IPS-18a (cell line): Measurements from ENCODE around the gene DTNBP1.
A peak's percentile ranks its signal among the peaks of the same experiment; 100 is the strongest.

Experiments
- H3K27ac ChIP-seq: one replicate; pipeline ENCODE4 v1.5.1; 2013; ENCODE audit warnings: low read length
- H3K27me3 ChIP-seq: one replicate; pipeline ENCODE4 v1.6.1; 2013; ENCODE audit warnings: mild to moderate bottlenecking, low read length; ENCODE audit not compliant: control insufficient read depth, insufficient read depth
- H3K36me3 ChIP-seq: one replicate; pipeline ENCODE4 v1.6.1; 2013; ENCODE audit warnings: low read depth, low read length; ENCODE audit not compliant: control insufficient read depth
- H3K4me1 ChIP-seq: one replicate; pipeline ENCODE4 v1.6.1; 2013; ENCODE audit warnings: low read depth, low read length; ENCODE audit not compliant: control insufficient read depth
- H3K4me3 ChIP-seq: one replicate; pipeline ENCODE4 v1.5.1; 2013; ENCODE audit warnings: low read length
- H3K9ac ChIP-seq: one replicate; pipeline ENCODE4 v1.6.1; 2013; ENCODE audit warnings: mild to moderate bottlenecking, low read length, moderate library complexity
- H3K9me3 ChIP-seq: one replicate; pipeline ENCODE4 v1.6.1; 2013; ENCODE audit warnings: low read depth, low read length; ENCODE audit not compliant: control insufficient read depth

The DTNBP1 gene

GRCh38 chr6:15662326-15663129 lies at the start of gene DTNBP1:
Gene DTNBP1, minus strand, starts transcription at chr6:15663028. Its CDS starts 159 bp downstream, at chr6:15662869.
- H3K9me3 ChIP-seq, result no peaks in the 10 kb centered on the region
- no peaks in the 10 kb centered on the region for H3K36me3 ChIP-seq
- peak within 1 kb of the TSS; percentile 58 for H3K4me3 ChIP-seq
- H3K27me3 ChIP-seq, result peaks cover 16% of the 10 kb centered on the region
- peak within 1 kb of the TSS; percentile 6 for H3K9ac ChIP-seq
- peaks cover 13% of the 10 kb centered on the region for H3K4me1 ChIP-seq
- H3K27ac ChIP-seq, result no peak within 1 kb of the TSS

DNA sequence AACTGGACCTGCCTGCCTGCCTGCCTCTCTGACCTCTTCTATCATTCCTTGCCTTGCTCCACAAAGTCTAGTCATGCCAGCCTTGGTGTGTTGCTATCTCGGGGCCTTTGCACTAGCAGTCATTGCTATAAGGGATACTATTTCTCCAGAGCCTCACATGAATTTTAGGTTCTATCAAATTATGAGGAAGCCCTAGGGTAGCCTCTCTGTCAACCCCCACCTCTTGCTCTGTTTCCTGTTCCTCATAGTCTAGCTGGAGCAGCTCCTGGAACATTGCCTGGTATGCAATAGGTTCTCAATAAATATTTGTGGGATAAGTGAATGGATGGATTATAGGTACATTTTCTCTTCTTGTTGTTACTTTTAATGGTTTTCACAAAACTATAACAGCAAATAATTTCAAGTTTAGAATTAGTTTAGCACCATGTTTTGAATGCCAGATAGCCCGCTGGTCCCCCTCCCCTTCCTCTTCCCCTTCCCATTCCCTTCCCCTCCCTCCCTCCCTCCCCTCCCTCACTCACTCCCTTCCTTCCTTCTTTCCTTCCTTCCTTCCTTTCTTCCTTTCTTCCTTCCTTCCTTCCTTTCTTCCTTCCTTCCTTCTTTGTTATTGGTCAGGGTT lies 46.9 kb upstream of the DTNBP1 start:
- Histone ChIP-seq H3K27me3 (no peaks in the 10 kb centered on the region), H3K4me3 (no peak overlapping the region), H3K4me1 (no peaks in the 10 kb centered on the region), H3K27ac (no peak overlapping the region), H3K36me3 (no peaks in the 10 kb centered on the region), H3K9ac (no peak overlapping the region), H3K9me3 (no peaks in the 10 kb centered on the region)

GRCh38 chr6:15708231-15708630 lies 45.4 kb upstream of the DTNBP1 start:
- Histone ChIP-seq H3K4me3 (no peak overlapping the region), H3K27ac (no peak overlapping the region), H3K4me1 (no peaks in the 10 kb centered on the region), H3K9ac (no peak overlapping the region), H3K36me3 (no peaks in the 10 kb centered on the region), H3K9me3 (no peaks in the 10 kb centered on the region), H3K27me3 (no peaks in the 10 kb centered on the region)

DNA sequence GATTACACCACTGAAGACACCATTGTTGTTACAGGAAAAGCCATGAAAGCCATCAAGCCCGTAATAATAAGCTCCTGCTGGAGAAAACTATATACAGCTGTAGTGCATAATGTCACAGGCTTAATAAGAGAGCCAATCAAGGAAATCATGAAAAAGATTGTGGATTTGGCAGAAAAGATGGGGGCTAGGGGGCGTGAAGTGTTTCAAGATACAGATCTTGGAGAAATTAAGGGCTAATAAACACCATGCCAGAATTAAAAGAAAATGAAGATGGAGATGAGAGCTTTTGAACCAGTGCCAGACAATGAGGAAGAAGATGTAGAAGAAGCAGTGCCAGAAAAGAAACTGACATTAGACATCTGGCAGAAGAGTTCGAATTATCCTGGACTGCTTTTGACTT lies 43.2 kb upstream of the DTNBP1 start:
- H3K27ac ChIP-seq, result no peak overlapping the region
- no peaks in the 10 kb centered on the region for H3K9me3 ChIP-seq
- H3K4me3 ChIP-seq, result no peak overlapping the region
- no peak overlapping the region for H3K9ac ChIP-seq
- no peaks in the 10 kb centered on the region for H3K4me1 ChIP-seq
- no peaks in the 10 kb centered on the region for H3K27me3 ChIP-seq
- no peaks in the 10 kb centered on the region for H3K36me3 ChIP-seq

DNA sequence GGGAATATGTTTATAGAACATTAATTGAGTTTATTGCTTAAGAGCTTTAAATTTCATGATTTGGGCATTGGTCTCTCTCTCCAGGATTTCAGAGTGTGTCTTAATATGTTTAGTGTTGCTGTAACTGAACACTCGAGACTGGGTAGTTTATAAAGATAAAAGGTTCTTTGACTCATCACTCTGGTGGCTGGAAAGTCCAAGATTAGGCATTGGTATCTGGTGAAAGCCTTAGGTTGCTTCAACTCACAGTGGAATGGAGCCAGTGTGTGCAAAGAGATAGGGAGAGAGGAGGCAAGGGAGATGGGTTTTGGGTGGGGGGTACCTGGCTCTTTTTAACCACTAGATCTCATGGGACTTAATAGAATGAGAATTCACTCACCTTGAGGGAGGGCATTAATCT lies 35.6 kb upstream of the DTNBP1 start:
- no peaks in the 10 kb centered on the region for H3K4me1 ChIP-seq
- no peaks in the 10 kb centered on the region for H3K36me3 ChIP-seq
- H3K9ac ChIP-seq, result no peak overlapping the region
- no peak overlapping the region for H3K27ac ChIP-seq
- H3K4me3 ChIP-seq, result no peak overlapping the region
- no peaks in the 10 kb centered on the region for H3K9me3 ChIP-seq
- no peaks in the 10 kb centered on the region for H3K27me3 ChIP-seq

GRCh38 chr6:15697895-15698294 lies 35.1 kb upstream of the DTNBP1 start:
- H3K9me3 ChIP-seq, result no peaks in the 10 kb centered on the region
- no peak overlapping the region for H3K9ac ChIP-seq
- H3K36me3 ChIP-seq, result no peaks in the 10 kb centered on the region
- no peak overlapping the region for H3K27ac ChIP-seq
- H3K4me3 ChIP-seq, result no peak overlapping the region
- no peaks in the 10 kb centered on the region for H3K4me1 ChIP-seq
- no peaks in the 10 kb centered on the region for H3K27me3 ChIP-seq

- Histone ChIP-seq H3K4me1 (no peaks in the 10 kb centered on the region), H3K27ac (no peak overlapping the region), H3K27me3 (no peaks in the 10 kb centered on the region), H3K4me3 (no peak overlapping the region), H3K9me3 (no peaks in the 10 kb centered on the region), H3K9ac (no peak overlapping the region), H3K36me3 (no peaks in the 10 kb centered on the region)
These were observed 28.5 kb upstream of the DTNBP1 start for GRCh38 chr6:15691250-15691869.

DNA sequence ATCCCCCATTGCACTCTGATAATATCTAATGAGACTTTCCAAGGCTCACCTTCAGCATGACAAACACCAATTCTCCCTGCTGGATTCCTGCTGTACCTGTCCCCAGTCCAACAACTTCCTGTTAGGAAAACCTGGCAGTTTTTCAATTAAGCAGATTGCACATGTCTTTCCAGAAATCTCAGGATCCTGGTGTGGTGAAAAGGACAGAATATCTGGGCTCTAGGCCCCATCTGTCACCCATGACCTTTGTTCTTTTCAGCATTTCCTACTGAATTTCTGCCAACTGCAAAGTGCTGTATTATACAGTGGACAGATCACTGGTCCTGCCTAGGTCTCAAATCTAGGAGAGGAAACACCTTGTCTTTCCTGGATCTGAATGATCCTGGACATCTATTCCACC lies 27.7 kb upstream of the DTNBP1 start:
- Histone ChIP-seq H3K4me3 (no peak overlapping the region), H3K9ac (no peak overlapping the region), H3K9me3 (no peaks in the 10 kb centered on the region), H3K27me3 (no peaks in the 10 kb centered on the region), H3K27ac (no peak overlapping the region), H3K36me3 (no peaks in the 10 kb centered on the region), H3K4me1 (no peaks in the 10 kb centered on the region)

DNA sequence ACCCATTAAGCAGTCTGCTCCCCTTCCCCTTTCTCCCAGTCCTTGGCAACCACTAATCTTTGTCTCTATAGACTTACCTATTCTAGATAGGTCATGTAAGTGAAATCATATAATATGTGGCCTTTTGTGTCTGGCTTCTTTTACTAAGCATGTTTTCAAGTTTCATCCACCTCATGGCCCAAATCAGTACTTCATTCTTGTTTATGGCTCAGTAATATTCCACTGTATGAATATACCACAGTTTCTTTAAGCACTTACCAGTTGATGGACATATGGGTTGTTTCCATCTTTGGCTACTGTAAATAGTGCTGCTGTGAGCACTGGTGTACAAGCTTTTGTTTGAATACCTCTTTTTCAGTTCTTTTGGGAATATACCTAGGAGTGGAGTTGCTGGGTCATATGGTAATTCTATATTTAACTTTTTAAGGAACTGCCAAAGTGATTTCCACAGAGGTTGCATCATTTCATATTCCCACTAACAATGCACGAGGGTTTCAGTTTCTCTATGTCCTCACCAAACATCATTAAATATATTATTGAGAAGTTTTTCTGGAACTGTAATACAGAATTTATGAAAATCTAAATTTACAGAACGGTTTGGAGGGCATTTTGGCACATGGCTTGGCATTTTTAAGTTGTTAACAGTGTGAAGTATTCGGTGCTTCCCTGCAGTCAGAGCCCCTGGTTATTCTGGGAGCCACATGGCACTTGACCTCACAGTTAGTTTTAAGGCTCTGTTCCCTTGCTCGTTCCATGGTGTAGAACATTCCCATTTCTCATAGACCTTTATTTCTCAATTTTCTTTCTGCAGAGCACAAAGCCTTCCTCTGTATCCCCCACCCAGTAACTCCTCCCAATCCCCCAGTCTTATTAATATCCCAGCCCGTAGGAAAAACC lies 27.0 kb upstream of the DTNBP1 start:
- Histone ChIP-seq H3K27ac (no peak overlapping the region), H3K9ac (no peak overlapping the region), H3K36me3 (no peaks in the 10 kb centered on the region), H3K4me1 (peaks cover 3% of the 10 kb centered on the region), H3K4me3 (no peak overlapping the region), H3K9me3 (no peaks in the 10 kb centered on the region), H3K27me3 (no peaks in the 10 kb centered on the region)

DNA sequence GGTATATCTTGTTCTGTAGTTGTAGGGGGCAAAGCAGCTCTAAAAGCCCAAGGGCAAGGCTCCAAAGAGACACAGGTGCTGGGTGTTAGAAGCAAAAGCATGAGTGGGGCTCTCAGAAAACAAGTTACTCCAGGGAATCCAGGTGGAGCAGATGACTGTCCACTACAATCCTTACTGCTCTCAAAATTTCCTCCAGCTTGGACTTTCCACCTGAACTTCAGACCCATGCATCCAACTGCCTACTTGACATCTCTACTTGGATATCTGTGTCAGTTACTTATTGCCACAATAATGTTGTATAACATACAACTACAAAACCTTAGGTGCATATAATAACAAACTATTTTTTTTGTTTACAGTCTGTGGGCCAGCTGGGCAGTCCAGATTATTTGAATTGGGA lies 22.8 kb upstream of the DTNBP1 start:
- H3K9ac ChIP-seq, result no peak overlapping the region
- H3K4me3 ChIP-seq, result no peak overlapping the region
- H3K36me3 ChIP-seq, result no peaks in the 10 kb centered on the region
- H3K4me1 ChIP-seq, result peaks cover 5% of the 10 kb centered on the region
- H3K27ac ChIP-seq, result no peak overlapping the region
- no peaks in the 10 kb centered on the region for H3K9me3 ChIP-seq
- H3K27me3 ChIP-seq, result no peaks in the 10 kb centered on the region
